Stimulated activated CD4-positive, alpha-beta T cell treated with anti-CD3 and anti-CD28 coated beads, TNF-alpha, amount 100 ng/mL, for 48 hours (primary cell): Measurements from ENCODE around the gene C16orf78.

Experiments used
- DNase-seq, 3 donors: peaks; one replicate each; pipeline ENCODE4 v3.0.0-alpha.2; 2020; ENCODE audit warnings: low read depth in 3 of 3

Gene C16orf78

GRCh38 chr16:49373504-49373903 lies at the start of gene C16orf78:
C16orf78 (plus strand) TSS chr16:49373804; CDS start chr16:49373940, 136 bp downstream.
- no peak for DNase-seq

- DNase-seq, result no peak
Measured at GRCh38 chr16:49324703-49325102, 48.9 kb upstream of the C16orf78 start.

GRCh38 chr16:49327466-49327865 lies 46.1 kb upstream of the C16orf78 start:
- no peak for DNase-seq

GRCh38 chr16:49328325-49328724 lies 45.3 kb upstream of the C16orf78 start:
- DNase-seq, result no peak

- no peak for DNase-seq
Measured at GRCh38 chr16:49330562-49331201, 42.9 kb upstream of the C16orf78 start.

GRCh38 chr16:49332589-49333258 lies 40.9 kb upstream of the C16orf78 start:
- no peak for DNase-seq

GRCh38 chr16:49333259-49333597 lies 40.4 kb upstream of the C16orf78 start:
- DNase-seq, result no peak

- no peak for DNase-seq
Measured at GRCh38 chr16:49335828-49336227, 37.8 kb upstream of the C16orf78 start.

- DNase-seq, result no peak
Measured at GRCh38 chr16:49336581-49336980, 37.0 kb upstream of the C16orf78 start.

GRCh38 chr16:49337814-49338350 lies 35.7 kb upstream of the C16orf78 start:
- DNase-seq, result no peak

GRCh38 chr16:49338611-49339265 lies 34.9 kb upstream of the C16orf78 start:
- DNase-seq, result no peak

GRCh38 chr16:49340466-49340865 lies 33.1 kb upstream of the C16orf78 start:
- DNase-seq, result no peak

GRCh38 chr16:49341706-49342105 lies 31.9 kb upstream of the C16orf78 start:
- no peak for DNase-seq

GRCh38 chr16:49342336-49343265 lies 31.0 kb upstream of the C16orf78 start:
- no peak for DNase-seq

GRCh38 chr16:49343291-49343690 lies 30.3 kb upstream of the C16orf78 start:
- DNase-seq, result no peak

- DNase-seq, result no peak
Measured at GRCh38 chr16:49344401-49344800, 29.2 kb upstream of the C16orf78 start.

- no peak for DNase-seq
Measured at GRCh38 chr16:49345829-49346228, 27.8 kb upstream of the C16orf78 start.

- DNase-seq, result no peak
Measured at GRCh38 chr16:49346459-49346858, 27.1 kb upstream of the C16orf78 start.

GRCh38 chr16:49347476-49347875 lies 26.1 kb upstream of the C16orf78 start:
- no peak for DNase-seq

- DNase-seq, result no peak
Measured at GRCh38 chr16:49348408-49349176, 25.0 kb upstream of the C16orf78 start.
